AG09309 (cell line): Measurements from ENCODE around the gene SLC2A4.
A peak's percentile ranks its signal among the peaks of the same experiment; 100 is the strongest.

Experiments used
- DNase-seq: peaks from one replicate; pipeline ENCODE4 v3.0.0-alpha.2; 2010; ENCODE audit warnings: low read depth
- H3K4me3 ChIP-seq: 2 replicates; pipeline ENCODE4 v1.5.1; 2011; ENCODE audit warnings: mild to moderate bottlenecking, low read depth, low read length, moderate library complexity; ENCODE audit not compliant: control insufficient read depth
- TF ChIP-seq, protein P1 (sequence below): IDR thresholded peaks from 2 replicates; pipeline ENCODE4 v1.5.1; 2011; ENCODE audit warnings: mild to moderate bottlenecking, low read depth, low read length, inconsistent platforms; ENCODE audit not compliant: insufficient read depth, control insufficient read depth; ENCODE audit errors: missing control alignments

Gene SLC2A4

DNA sequence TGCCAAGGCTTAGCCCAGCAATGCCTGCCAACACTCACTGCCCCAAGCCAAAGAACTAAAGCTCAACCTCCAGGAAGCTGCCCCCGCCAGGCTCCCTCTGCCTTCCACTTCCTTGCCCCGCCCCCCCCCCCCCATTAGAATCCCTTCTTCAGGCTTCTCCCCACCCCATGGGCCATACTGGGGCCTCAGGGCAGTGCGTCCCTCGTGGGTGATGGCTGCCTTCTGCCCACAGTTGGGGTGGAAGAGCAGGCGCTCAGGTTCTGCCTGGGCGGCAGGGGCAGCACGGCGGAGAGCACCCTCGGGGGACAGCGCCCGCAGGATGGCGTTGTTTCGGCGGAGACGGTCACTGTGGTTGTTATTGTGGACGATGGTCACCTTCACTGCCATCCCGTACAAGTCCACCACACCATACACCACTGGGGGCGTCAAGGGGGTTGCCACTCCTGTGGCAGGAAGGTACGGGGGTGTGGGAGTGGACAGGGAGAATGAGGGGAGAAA lies 43.6 kb downstream of the SLC2A4 start:
- H3K4me3 ChIP-seq: no peak overlapping the region
- no peak for DNase-seq
- TF ChIP-seq, protein P1, sequence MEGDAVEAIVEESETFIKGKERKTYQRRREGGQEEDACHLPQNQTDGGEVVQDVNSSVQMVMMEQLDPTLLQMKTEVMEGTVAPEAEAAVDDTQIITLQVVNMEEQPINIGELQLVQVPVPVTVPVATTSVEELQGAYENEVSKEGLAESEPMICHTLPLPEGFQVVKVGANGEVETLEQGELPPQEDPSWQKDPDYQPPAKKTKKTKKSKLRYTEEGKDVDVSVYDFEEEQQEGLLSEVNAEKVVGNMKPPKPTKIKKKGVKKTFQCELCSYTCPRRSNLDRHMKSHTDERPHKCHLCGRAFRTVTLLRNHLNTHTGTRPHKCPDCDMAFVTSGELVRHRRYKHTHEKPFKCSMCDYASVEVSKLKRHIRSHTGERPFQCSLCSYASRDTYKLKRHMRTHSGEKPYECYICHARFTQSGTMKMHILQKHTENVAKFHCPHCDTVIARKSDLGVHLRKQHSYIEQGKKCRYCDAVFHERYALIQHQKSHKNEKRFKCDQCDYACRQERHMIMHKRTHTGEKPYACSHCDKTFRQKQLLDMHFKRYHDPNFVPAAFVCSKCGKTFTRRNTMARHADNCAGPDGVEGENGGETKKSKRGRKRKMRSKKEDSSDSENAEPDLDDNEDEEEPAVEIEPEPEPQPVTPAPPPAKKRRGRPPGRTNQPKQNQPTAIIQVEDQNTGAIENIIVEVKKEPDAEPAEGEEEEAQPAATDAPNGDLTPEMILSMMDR: no peak

DNA sequence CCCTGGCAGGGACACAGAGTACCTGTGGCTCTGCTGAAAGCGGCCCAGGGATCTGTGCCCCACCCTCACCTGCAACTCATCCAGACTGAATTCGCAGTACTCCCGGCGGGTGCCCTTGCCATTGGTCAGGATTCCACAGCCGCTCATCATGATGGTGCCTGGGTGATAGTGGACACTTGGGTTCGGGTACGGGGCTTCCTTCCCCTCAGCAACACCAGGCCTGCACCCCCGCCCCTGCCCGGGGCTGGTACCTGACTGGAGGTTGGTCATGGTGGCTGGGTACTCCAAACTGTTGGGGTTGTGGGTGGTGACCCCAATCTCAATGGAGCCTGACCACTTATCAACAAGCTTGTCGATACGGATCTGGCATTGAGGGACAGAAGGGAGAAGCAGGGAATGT lies 44.7 kb downstream of the SLC2A4 start:
- TF ChIP-seq, protein P1: no peak
- no peak overlapping the region for H3K4me3 ChIP-seq
- DNase-seq: no peak

DNA sequence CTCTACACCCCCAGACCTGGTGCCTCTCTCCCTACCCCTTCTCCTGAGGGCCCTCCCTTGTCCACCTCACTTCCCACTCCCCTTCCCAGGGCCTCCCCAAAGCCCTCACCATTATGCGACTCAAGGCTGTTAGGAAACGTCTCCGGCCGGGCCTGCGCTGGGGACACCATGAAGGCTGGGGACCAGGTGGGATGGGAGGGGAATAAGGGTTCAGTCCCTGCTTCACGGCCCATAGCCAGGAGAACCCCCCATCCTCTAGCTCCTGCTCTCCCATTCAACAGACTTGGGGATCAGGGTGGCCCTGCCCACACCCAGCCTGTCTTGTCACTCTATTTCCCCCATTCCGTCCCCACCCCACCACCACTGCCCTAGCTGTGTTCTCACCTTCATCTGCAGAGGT lies 45.5 kb downstream of the SLC2A4 start:
- TF ChIP-seq, protein P1: no peak
- DNase-seq: no peak
- H3K4me3 ChIP-seq: no peak overlapping the region

DNA sequence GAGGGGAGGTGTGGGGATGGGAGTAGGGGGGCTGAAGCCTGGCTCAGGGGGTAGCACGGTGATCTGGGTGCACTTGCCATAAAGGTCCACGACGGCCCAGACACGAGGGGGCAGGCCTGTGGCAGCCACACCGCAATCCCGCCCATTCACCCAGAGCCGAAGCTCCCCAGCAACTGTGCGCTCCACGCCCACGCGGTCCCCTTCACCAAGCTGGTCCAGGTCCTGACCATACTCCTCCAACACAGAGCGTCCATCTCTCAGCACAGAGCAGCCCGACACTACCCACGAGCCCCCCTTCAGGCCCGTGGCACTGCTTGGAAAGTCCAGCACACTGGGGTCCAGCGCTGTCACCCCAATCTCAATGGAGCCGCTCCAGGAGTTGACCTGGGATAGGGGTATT lies 46.0 kb downstream of the SLC2A4 start:
- H3K4me3 ChIP-seq: no peak overlapping the region

DNA sequence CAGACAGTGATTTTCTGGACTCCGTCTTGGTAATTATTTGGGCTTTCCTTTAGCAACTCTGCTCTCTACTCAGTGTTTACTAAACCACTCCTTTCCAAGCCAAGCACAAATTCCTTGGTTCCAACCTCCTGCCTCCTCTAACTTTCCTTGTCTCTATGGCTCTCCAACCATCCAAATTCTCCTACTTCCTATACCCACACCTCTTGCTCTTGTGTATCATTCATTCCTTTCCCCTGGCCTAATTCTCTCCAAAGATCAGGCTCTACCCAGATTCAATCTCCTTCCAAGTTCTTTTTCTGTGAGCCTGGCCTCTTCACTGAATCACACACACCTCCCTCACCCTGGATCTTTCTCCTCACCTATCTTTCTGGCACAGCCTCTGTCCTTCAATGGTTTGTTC lies 46.5 kb downstream of the SLC2A4 start:
- peak overlapping the region; percentile 88 for H3K4me3 ChIP-seq
- no peak for DNase-seq
- TF ChIP-seq, protein P1: no peak

More for the DNA sequence above, 46.0 kb downstream of the SLC2A4 start:
- TF ChIP-seq, protein P1: no peak
- DNase-seq: no peak

DNA sequence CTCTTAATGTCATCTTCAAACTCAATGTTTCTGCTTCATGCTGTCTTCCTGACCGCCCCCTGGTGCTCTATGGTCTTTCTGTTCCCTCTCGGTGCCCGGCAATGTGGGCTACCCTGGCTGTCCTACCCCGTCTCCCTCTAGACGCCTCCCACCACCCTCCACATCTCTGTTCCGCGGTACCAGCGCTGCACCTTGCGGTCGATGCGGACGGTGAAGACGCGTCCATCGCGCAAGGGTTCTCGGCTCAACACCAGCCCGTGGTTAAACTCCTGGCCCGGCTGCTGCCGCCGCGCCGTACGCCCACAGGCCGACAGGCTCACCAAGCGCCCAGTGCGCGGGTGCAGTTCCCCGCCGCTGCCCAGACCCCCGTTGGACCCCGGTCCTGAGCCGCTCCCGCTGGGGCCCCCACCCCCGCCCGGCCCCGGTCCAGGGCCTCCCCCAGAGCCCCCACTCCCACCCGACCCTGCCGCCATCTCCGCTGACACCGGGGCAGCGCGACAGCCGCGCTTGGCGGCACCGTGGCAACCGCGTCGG lies 47.4 kb downstream of the SLC2A4 start, which contains the start of gene NEURL4:
NEURL4 (minus strand) TSS at position 496 of the 534 bp plus-strand sequence; CDS start at position 473, 23 bp downstream.
- H3K4me3 ChIP-seq: peak within 1 kb of the TSS; percentile 88
- TF ChIP-seq, protein P1: no peak
- DNase-seq: no peak
